ENCODE results near the gene ZNF107.

The ZNF107 gene

GRCh38 chr7:64665980-64666662, at the start of gene ZNF107:
ZNF107 (plus strand) TSS chr7:64666133; CDS start chr7:64666283, 150 bp downstream.
- DNase-seq (ENCODE audit: low spot score) (peak; percentile 94), FAIRE-seq (peak; percentile 97)

DNA sequence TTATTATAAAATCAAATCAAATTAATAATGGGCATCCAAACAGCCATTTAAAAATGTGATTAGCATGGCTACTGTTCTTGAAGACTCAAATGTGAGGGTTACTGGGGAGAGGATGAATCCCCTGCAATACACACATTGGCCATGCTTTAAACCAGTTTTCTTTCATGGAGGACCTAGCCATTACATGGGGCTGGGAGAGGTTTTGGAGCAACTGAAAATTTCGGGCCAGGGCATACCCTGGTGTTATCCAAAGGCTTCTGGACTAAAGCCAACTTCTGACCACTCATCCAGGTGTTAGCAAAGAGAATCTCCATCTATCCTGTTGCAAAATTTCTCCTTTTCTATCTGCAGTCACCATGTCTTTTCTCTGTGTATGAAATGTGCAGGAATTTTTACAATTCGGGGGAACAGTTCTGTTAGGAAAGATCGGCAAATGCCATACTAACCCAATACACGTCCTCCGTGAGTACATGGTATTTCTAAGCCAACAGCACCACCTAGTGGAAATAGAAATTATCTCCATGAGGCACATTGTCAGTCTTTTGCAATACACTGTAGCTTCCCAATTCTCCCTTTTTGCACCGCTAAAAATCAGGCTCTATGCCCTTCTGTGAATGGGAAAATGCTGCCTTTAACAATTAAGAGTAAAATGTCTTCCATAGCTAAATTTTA, 47.0 kb upstream of the ZNF107 start:
- FAIRE-seq (no peak), DNase-seq (ENCODE audit: low spot score) (peak; percentile 44)

GRCh38 chr7:64619705-64620104, 46.2 kb upstream of the ZNF107 start:
- DNase-seq (ENCODE audit: low spot score) (no peak), FAIRE-seq (no peak)

DNA sequence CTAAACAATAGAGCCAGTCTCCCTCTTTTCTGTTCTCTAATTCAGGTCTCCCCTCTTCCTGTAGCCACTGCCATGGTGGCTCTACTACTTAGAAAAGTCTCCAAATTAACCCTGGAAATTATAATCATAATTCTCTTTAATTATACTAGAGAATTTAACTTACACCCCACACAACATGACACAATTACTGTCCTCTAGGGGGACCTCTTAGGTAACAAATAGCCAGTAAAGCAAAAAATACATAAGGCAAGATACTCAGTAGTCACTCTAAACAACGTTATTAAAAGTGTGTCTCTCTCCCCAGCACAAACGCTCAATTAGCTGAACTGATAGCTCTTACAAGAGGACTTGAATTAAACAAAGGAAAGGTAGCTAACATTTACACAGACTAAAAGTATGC, 44.3 kb upstream of the ZNF107 start:
- no peak for FAIRE-seq
- DNase-seq (ENCODE audit: low spot score), result no peak

- peak; percentile 33 for DNase-seq (ENCODE audit: low spot score)
- peak; percentile 74 for FAIRE-seq
Observed at GRCh38 chr7:64625114-64626082, 40.5 kb upstream of the ZNF107 start.

- FAIRE-seq (no peak), DNase-seq (ENCODE audit: low spot score) (no peak)
Observed at GRCh38 chr7:64626083-64626469, 39.9 kb upstream of the ZNF107 start.

GRCh38 chr7:64626557-64626956, 39.4 kb upstream of the ZNF107 start:
- FAIRE-seq, result no peak
- no peak for DNase-seq (ENCODE audit: low spot score)

GRCh38 chr7:64628192-64628591, 37.7 kb upstream of the ZNF107 start:
- no peak for FAIRE-seq
- DNase-seq (ENCODE audit: low spot score), result no peak

DNA sequence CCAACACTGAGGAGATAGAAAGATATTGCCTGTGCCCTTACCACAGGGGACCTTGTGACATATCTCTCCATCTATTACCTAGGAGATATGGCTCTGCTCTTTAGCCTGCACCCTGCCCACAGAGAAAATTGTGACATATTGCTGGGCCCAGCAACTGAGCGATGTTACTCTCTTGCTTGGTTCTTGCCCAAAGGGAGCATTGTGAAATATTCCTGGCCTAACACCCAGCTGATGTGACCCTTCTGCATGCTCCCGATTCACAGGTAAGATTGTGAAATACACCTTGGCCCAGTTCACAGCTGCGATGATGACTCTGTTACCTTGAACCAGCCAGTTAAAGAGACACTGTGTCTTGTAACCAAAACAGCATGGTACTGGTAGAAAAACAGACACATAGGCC, 37.2 kb upstream of the ZNF107 start:
- FAIRE-seq (no peak), DNase-seq (ENCODE audit: low spot score) (no peak)

DNA sequence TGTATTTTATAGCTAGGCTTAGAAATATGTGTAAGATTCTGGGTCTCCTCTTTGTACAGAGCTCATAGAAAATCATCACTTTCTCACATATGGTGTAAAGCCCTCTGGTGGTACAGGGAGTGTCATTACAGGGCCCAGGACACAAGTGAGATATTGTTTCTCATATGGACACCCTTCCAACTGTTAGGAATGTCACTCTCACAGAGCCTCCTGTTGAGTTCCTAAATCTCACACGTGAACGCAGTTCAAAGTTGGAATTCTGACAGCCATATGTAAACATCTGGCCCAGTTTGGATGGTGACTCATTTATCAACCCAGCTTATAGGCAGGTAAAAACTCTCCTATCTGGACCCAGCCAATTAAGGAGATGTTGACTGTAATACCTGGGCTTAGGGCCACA, 35.4 kb upstream of the ZNF107 start:
- DNase-seq (ENCODE audit: low spot score) (no peak), FAIRE-seq (no peak)

- DNase-seq (ENCODE audit: low spot score) (no peak), FAIRE-seq (no peak)
Observed at GRCh38 chr7:64632029-64632428, 33.9 kb upstream of the ZNF107 start.

DNA sequence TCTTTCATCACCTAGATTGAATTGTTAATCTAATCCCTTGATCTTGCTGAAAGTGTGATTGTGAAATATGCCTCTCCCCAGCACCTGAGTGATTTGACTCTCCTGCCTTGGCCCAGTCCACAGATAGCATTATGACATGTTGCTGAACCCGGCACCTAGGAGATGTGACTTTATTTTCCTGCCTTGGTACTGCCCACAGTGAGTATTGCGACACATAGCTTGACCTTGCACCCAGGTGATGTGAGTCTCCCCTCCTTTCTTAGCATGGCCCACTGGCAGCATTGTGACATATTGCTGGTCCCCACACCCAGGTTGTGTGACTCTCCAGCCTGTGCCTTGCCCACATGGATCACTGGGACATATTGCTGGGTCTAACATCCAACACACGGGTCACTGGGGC, 32.5 kb upstream of the ZNF107 start:
- FAIRE-seq (no peak), DNase-seq (ENCODE audit: low spot score) (no peak)

DNA sequence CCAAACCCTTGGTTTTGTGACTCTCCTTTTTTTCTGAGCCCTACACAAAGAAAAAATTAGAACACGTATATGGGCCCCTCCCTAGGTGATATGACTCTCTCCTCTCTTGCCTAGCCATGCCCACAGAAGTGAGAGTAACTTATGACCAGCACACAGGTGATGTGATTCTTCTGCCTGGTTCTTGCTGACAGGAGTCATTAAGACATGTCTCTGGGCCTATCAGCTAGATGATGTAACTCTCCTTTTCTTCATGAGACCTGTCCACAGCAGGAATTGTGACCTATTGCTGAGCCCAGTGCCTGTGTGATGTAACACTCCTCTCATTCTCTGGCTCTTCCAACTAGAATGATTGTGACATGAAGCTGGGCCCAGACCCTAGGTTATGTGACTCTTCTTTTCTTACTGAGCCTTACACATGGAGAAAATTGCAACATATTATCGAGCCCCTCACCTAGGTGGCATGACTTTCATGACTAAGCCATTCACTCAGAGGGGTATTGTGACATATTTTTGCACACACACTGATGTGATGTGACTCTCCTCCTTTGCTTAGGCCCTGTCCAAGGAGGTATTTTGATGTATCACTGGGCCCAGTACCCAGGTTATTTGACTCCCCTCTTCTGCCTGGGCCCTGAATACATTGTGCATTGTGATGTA, 31.4 kb upstream of the ZNF107 start:
- FAIRE-seq (no peak), DNase-seq (ENCODE audit: low spot score) (no peak)

GRCh38 chr7:64636386-64636785, 29.5 kb upstream of the ZNF107 start:
- DNase-seq (ENCODE audit: low spot score) (no peak), FAIRE-seq (no peak)

DNA sequence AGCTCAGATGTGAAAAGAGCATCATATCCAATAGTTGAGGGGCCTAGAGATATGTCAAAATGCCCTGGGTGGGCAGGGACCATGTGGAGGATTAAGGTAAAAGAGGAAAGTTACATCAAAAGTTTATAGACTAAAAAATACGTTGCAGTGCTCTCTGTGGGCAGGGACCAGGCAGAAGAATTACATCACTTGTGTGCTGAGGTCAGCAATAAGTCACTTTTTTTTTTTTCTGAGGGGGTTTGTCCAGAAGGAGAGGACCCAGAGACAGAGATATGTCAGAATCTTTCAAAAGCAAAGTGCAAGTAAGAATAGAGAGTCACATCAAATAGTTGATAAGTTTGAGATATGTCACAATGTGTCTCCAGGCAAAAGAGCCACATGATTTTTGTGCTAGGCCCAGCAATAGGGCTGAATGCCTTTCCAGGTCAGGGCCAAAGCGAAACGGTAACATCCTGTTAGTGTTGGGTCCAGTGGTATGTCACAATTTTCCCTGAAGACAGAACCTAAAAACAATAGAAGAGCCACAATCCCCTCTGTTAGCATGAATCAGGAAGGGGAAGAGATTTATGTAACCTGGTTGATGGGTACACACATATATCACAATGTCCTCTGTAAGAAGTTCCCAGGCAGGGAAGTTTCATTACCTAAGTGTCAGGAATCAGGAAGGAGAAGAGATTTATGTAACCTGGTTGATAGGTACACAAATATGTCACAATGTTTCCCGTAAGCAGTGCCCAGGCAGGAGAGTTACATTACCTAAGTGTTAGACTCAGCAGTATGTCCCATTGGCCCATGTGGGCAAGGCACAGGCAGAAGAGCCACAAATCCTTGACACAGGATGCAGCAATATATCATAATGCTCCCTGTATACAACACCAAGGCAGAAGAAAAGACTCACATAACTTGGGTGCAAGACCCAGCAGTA, 28.1 kb upstream of the ZNF107 start:
- FAIRE-seq, result no peak

DNA sequence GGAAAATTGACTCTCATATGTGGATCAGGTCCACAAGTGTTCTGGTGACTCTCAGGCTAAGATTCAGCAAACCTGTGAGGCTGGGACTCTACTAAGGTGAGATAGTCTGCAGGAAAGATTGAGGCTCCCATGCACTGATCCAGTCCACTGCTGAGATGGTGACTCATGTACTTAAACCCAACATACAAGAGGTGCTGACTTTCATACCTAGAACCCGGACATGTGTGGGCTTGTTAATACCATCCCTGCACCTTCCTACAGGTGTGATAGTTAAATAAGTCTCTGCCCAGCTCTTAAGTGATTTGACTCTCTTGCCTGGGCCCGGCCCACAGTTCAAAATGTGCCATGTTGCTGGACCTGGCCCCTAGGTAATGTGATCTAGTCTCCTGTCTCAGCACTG, 27.1 kb upstream of the ZNF107 start:
- FAIRE-seq (no peak), DNase-seq (ENCODE audit: low spot score) (no peak)

More for the DNA sequence above, 28.1 kb upstream of the ZNF107 start:
- DNase-seq (ENCODE audit: low spot score), result no peak

DNA sequence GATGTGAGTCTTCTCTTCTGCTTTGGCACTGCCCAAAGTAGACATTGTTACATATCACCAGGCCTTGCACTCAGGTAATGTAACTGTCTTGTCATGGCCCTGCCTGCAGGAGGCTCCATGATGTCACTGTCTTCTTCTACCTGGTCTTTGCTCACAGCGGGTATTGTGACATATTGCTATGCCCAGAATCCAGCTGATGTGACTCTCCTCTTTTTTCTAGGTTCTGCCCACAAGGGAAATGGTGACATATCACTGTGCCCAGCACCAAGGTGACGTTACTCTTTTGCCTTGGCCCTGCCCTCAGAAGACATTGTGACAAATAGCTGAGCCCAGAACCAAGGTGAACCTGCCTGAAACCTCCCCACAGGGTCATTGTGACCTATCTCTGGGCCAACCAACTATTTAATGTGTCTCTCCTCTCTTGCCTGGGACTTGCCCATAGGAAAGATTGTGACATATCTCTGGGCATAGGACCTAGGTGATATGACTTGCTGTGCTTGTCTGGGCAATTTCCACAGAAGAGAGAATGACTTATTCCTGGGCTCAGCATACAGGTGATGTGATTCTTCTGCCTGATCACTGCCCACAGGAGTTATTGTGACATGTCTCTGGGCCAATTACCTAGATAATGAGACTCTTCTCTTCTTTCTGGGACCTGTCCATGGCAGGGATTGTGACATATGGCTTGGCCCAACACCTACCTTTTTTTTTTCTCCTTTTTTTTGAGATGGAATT, 26.5 kb upstream of the ZNF107 start:
- no peak for DNase-seq (ENCODE audit: low spot score)
- no peak for FAIRE-seq

- DNase-seq (ENCODE audit: low spot score) (no peak), FAIRE-seq (no peak)
Observed at GRCh38 chr7:64640504-64640903, 25.4 kb upstream of the ZNF107 start.

- FAIRE-seq (no peak), DNase-seq (ENCODE audit: low spot score) (no peak)
Observed at GRCh38 chr7:64642046-64642445, 23.9 kb upstream of the ZNF107 start.

DNA sequence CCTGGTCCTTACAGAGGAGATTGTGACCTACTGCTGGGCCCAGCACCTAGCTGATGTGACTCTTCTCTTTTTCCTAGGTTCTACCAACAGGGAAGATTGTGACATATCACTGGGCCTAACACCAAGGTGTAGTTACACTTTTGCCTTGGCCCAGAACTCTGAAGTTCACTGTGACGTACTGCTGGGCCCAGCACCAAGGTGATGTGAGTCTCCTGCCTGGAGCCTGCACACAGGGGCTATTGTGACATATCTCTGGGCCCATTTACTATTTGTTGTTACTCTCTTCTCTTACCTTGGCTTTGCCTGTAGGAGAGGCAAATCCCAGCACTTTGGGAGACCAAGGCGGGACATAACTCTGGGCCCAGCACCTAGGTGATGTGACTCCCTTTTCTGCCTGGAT, 23.1 kb upstream of the ZNF107 start:
- DNase-seq (ENCODE audit: low spot score) (no peak), FAIRE-seq (no peak)

Data from RCC 7860 (cell line).